B cell (primary cell): ENCODE data around the gene KCNG4. TPM values are rescaled to one million over a fixed set of nuclear protein-coding genes. Genes with fewer than 3 reads are reported as not detected.

Source experiments
- ATAC-seq: fragments of 200-7000 bp; cut with Tn5 transposase; one replicate; pipeline ENCODE4 v1.10.0; 2021; ENCODE audit warnings: low read depth, mild to moderate bottlenecking, moderate number of reproducible peaks, moderate library complexity
- CTCF ChIA-PET: fragments of 350-600 bp; sonication (Branson Sonifier 250); formaldehyde crosslinking; loops from one replicate; lab custom pipeline; 2021; ENCODE audit warnings: antibody characterized with exemption, inconsistent platforms; lab: Charles Lee
- POLR2A ChIA-PET: fragments of 350-600 bp; sonication (Branson Sonifier 250); formaldehyde crosslinking; loops from one replicate; lab custom pipeline; 2021; ENCODE audit warnings: antibody characterized with exemption; lab: Charles Lee
- DNase-seq: peaks from one replicate; pipeline ENCODE4 v3.0.0; 2013
- H2AFZ ChIP-seq: 2 replicates; pipeline ENCODE4 v1.6.1; 2012; ENCODE audit warnings: mild to moderate bottlenecking, low read depth, low read length; ENCODE audit not compliant: insufficient read depth, poor library complexity, severe bottlenecking
- H3K27ac ChIP-seq, 2 donors: 1 replicate in 1 of 2; 2 replicates in 1 of 2; pipeline ENCODE4 v1.5.1; 2012 to 2013; ENCODE audit warnings: low read length in 2 of 2, mild to moderate bottlenecking in 2 of 2, moderate library complexity in 1 of 2
- H3K27me3 ChIP-seq, 4 experiments: fragments of 200-600 bp in 1 of 4; sonication (generic) in 1 of 4; replicated peaks in 1 of 4; 1 replicate in 2 of 4; 2 replicates in 2 of 4; pipeline versions ENCODE4 v1.6.1 to v1.7.0; 2013 to 2016; ENCODE audit warnings: low read length in 3 of 4, mild to moderate bottlenecking in 2 of 4, mixed read lengths in 1 of 4, moderate library complexity in 1 of 4; ENCODE audit not compliant: insufficient read depth in 4 of 4, control insufficient read depth in 3 of 4; ENCODE audit errors: control extremely low read depth in 1 of 4
- H3K36me3 ChIP-seq, 2 experiments: replicated peaks in 1 of 2; 1 replicate in 1 of 2; 2 replicates in 1 of 2; pipeline versions ENCODE4 v1.6.1 to v1.7.1; 2013; ENCODE audit warnings: low read length in 1 of 2; ENCODE audit not compliant: insufficient read depth in 2 of 2, control insufficient read depth in 1 of 2; ENCODE audit errors: control extremely low read depth in 1 of 2, extremely low read depth in 1 of 2
- H3K4me1 ChIP-seq, 2 donors: fragments of 200-600 bp in 1 of 2; sonication (generic) in 1 of 2; 1 replicate in 1 of 2; 2 replicates in 1 of 2; pipeline versions ENCODE4 v1.5.1 to v1.6.1; 2013 to 2017; ENCODE audit warnings: low read length in 2 of 2; ENCODE audit not compliant: control insufficient read depth in 2 of 2, insufficient read depth in 2 of 2
- H3K4me2 ChIP-seq: replicated peaks from 2 replicates; pipeline ENCODE3; 2012; ENCODE audit warnings: mild to moderate bottlenecking, low read depth, low read length; ENCODE audit not compliant: poor library complexity, severe bottlenecking
- H3K4me3 ChIP-seq, 5 experiments: fragments of 200-600 bp in 1 of 5; sonication (generic) in 1 of 5; 1 replicate in 3 of 5; 2 replicates in 2 of 5; pipeline versions ENCODE4 v1.5.1 to v1.7.0; 2011 to 2016; ENCODE audit warnings: low read length in 4 of 5, mild to moderate bottlenecking in 4 of 5, low read depth in 2 of 5, control low read depth in 1 of 5, moderate library complexity in 1 of 5; ENCODE audit not compliant: insufficient read depth in 1 of 5; ENCODE audit errors: control extremely low read depth in 1 of 5, extremely low read depth in 1 of 5
- H3K79me2 ChIP-seq: fragments of 200-600 bp; sonication (generic); one replicate; pipeline ENCODE4 v1.6.0; 2016; ENCODE audit warnings: low read length; ENCODE audit not compliant: control insufficient read depth, insufficient read depth
- H3K9ac ChIP-seq: fragments of 200-600 bp; sonication (generic); 2 replicates; pipeline ENCODE4 v1.6.1; 2017; ENCODE audit warnings: mild to moderate bottlenecking, low read length, moderate library complexity
- H3K9me3 ChIP-seq, 3 donors: one replicate each; pipeline versions ENCODE4 v1.6.1 to v1.7.1; 2013; ENCODE audit warnings: low read length in 2 of 3; ENCODE audit not compliant: control insufficient read depth in 2 of 3, insufficient read depth in 1 of 3; ENCODE audit errors: control extremely low read depth in 1 of 3
- H4K20me1 ChIP-seq: 2 replicates; pipeline ENCODE4 v1.6.0; 2012; ENCODE audit warnings: mild to moderate bottlenecking, low read length; ENCODE audit not compliant: insufficient read depth, control insufficient read depth, poor library complexity, severe bottlenecking
- H3K27ac Mint-ChIP-seq: one replicate; pipeline ENCODE4 v1.8.0; 2021; ENCODE audit warnings: mixed read lengths
- H3K27me3 Mint-ChIP-seq: one replicate; pipeline ENCODE4 v1.8.0; 2021; ENCODE audit warnings: mixed read lengths
- H3K4me1 Mint-ChIP-seq: one replicate; pipeline ENCODE4 v1.8.0; 2021; ENCODE audit warnings: mixed read lengths
- H3K4me3 Mint-ChIP-seq: one replicate; pipeline ENCODE4 v1.8.0; 2021; ENCODE audit warnings: mixed read lengths
- H3K9me3 Mint-ChIP-seq: one replicate; pipeline ENCODE4 v1.8.0; 2022; ENCODE audit warnings: mixed read lengths; ENCODE audit not compliant: insufficient read depth
- CTCF ChIP-seq: fragments of 200-600 bp; IDR thresholded peaks from one replicate; pipeline ENCODE4 v1.8.0; 2022; ENCODE audit warnings: antibody characterized with exemption, mild to moderate bottlenecking
- EZH2 ChIP-seq: IDR thresholded peaks from 2 replicates; pipeline ENCODE4 v1.6.1; 2012; ENCODE audit warnings: borderline replicate concordance, low read depth, mild to moderate bottlenecking, moderate library complexity, low read length; ENCODE audit not compliant: insufficient read depth, poor library complexity, severe bottlenecking
- WGBS: methylation state at CpG from one replicate; pipeline ENCODE4 v1.1.5; 2013; ENCODE audit warnings: missing lambda C conversion rate; ENCODE audit not compliant: insufficient coverage; 5-methylcytosine and 5-hydroxymethylcytosine counted together
- intact Hi-C: fragments of 100-400 bp; cut with micrococcal nuclease; formaldehyde crosslinking; loops from one replicate; pipeline ENCODE4 v1.10.0; 2022
- polyA plus RNA-seq: library from polyadenylated mRNA; depleted of rRNA; stranded (reverse); fragments of >200 nt; gene quantifications from 2 replicates; pipeline ENCODE4 v1.2.3, GENCODE V29; 2012
- total RNA-seq, 2 donors: library from RNA; stranded (reverse); fragments of 120-200 nt in 1 of 2; gene quantifications; 1 replicate in 1 of 2; 2 replicates in 1 of 2; pipeline versions ENCODE4 v1.2.3 to v1.2.4, GENCODE V29; 2013 to 2022

The KCNG4 gene
- total and polyA plus RNA-seq, 2 donors (not counting 1 experiment from before 2014, with no cell fraction given), result not detected

DNA sequence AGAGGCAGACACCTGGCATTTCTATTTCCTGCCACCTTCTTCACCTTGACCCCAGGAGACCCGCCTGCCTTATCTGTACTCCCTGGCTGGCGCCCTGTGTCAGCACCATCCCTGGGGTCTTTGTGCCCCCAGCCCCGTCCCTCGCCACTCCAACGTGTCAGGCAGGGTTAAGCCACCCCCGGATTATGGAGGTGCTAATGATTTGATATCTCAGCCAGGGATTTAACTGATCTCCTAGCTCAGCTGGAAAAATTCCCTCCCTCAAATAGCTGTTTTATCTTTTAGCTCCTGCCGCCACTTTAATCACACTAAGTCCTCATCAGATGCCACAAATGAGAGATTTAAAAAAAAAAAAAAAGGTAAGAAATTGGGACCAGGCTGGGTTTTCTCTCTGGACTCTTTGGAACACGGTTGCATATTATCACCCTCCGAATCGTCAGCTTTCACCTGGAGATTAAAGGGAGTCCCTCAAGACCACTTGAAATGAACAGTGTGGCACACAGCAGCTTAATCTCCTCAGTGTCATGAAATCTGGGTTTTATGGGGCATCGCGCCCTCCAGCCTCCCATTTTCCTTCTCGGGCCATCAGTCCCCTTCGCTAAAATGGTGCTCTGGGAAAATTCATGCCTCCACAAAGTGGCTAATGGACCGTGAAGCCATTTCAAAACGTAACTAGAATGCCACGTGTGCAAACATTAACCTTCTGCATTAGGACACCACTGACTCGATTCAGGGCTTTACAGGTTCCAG, 28.7 kb upstream of the KCNG4 start:
- no peak overlapping the region for H3K27ac ChIP-seq
- no peak overlapping the region for H3K4me3 ChIP-seq
- H3K79me2 ChIP-seq, result no peaks in the 10 kb centered on the region
- ATAC-seq (no peak), DNase-seq (no peak)
- ChIA-PET CTCF (interaction anchor here (1.1 to 2.0 kb wide), 2 partner anchors 8 to 12 kb away, joined by 6 read pairs; no protein-coding TSS in a partner anchor), POLR2A (no interaction called here)
- Mint-ChIP-seq H3K4me1 (no peaks in the 10 kb centered on the region), H3K27ac (no peak overlapping the region), H3K27me3 (peaks cover 17% of the 10 kb centered on the region), H3K9me3 (no peaks in the 10 kb centered on the region), H3K4me3 (no peak overlapping the region)
- no peak for TF ChIP-seq CTCF
- no peak for TF ChIP-seq EZH2
- no peak overlapping the region for H2AFZ ChIP-seq
- WGBS, result 81% methylated on average over 8 of the region's 18 CpGs
- H3K36me3 ChIP-seq, result no peaks in the 10 kb centered on the region
- peaks cover 0 to 6% (median 0%) of the 10 kb centered on the region in 3 donors for H3K9me3 ChIP-seq
- intact Hi-C loops, result no loop called here
- no peak overlapping the region for H3K9ac ChIP-seq
- no peaks in the 10 kb centered on the region for H3K4me1 ChIP-seq
- H3K27me3 ChIP-seq, result peaks cover 0 to 3% (median 0%) of the 10 kb centered on the region in 4 experiments
- H4K20me1 ChIP-seq, result no peaks in the 10 kb centered on the region
- H3K4me2 ChIP-seq, result no peak overlapping the region

DNA sequence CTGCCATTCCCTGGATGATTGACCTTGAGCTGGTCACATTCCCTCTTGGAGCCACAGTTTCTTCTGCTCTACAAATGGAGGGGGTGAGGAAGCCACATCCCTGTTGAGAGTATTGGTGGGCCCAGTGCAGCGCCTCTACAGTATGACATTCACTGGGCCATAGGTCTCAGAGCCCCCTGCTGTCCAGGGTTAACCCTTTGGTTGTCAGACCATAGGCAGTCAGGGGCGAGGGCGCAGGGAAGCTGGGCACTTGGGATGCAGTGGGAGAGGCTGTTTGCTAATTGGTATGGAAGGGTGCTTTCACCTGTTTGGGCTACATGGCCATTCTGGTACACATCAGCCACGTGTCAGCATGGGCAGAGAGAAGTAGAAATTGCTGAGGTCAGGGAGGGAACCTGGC, 27.6 kb upstream of the KCNG4 start:
- ATAC-seq (no peak), DNase-seq (no peak)
- Histone ChIP-seq H3K36me3 (no peaks in the 10 kb centered on the region), H4K20me1 (no peaks in the 10 kb centered on the region), H3K79me2 (no peaks in the 10 kb centered on the region), H3K27ac (no peak overlapping the region), H3K9ac (no peak overlapping the region), H3K27me3 (no peaks in the 10 kb centered on the region), H2AFZ (no peak overlapping the region), H3K9me3 (peaks cover 0 to 10% (median 0%) of the 10 kb centered on the region in 3 donors), H3K4me3 (no peak overlapping the region), H3K4me2 (no peak overlapping the region), H3K4me1 (no peaks in the 10 kb centered on the region)
- H3K4me1 Mint-ChIP-seq, result no peaks in the 10 kb centered on the region
- ChIA-PET CTCF (interaction anchor here (2.0 kb wide), 1 partner anchor 9 kb away, joined by 6 read pairs; no protein-coding TSS in a partner anchor), POLR2A (no interaction called here)
- intact Hi-C loops, result no loop called here
- no peaks in the 10 kb centered on the region for H3K9me3 Mint-ChIP-seq
- TF ChIP-seq EZH2 (no peak), CTCF (no peak)
- 76% methylated on average over 3 of the region's 4 CpGs for WGBS
- no peak overlapping the region for H3K27ac Mint-ChIP-seq
- no peak overlapping the region for H3K4me3 Mint-ChIP-seq
- peaks cover 17% of the 10 kb centered on the region for H3K27me3 Mint-ChIP-seq
